Fibroblast of villous mesenchyme (primary cell): Measurements from ENCODE around the gene TAF11L10. TPM values are rescaled to one million over a fixed set of nuclear protein-coding genes. Genes with fewer than 3 reads are reported as not detected.
"Not testable (repeated sequence)": the region's sequence is repeated elsewhere in the genome, so short reads cannot be mapped to it uniquely, and the experiment has no call there.

Experiments
- DNase-seq: peaks from one replicate; pipeline ENCODE4 v3.0.0-alpha.2; 2010; ENCODE audit warnings: low read depth
- H3K4me3 ChIP-seq: 2 replicates; pipeline ENCODE4 v1.5.1; 2011; ENCODE audit warnings: low read depth, mild to moderate bottlenecking, low read length
- total RNA-seq: library from RNA; depleted of rRNA; stranded (reverse); fragments of >200 nt; gene quantifications from 2 replicates; pipeline ENCODE4 v1.2.3, GENCODE V29; 2012
- TF ChIP-seq, protein P1 (sequence below): IDR thresholded peaks from 2 replicates; pipeline ENCODE4 v1.5.1; 2012; ENCODE audit warnings: low read depth, mild to moderate bottlenecking, low read length; ENCODE audit not compliant: insufficient read depth

The TAF11L10 gene
- total RNA-seq, result not detected in 2 replicates

DNA sequence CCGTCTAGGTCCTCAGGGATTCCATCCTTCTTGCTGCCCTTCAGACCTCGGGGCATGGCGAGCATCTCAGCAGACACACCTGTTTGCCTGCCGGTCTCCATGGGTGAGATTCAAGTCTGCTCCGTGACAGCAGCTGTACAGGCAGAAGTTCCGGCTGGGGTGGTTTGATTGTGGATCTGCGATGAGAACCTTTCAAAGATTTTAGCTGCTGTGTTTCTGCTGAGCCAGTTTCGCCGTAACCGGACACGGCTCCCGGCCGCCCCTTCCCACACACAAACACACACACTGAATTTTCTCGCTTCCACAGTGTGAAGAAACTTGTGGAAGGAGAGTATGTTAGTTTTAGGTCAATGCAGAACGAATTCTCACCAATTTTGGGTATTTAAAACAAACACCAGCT, at the start of gene TAF11L10:
TAF11L10 (minus strand) TSS at position 101 of the 400 bp plus-strand sequence.
- H3K4me3 ChIP-seq, DNase-seq: not testable (repeated sequence)

DNA sequence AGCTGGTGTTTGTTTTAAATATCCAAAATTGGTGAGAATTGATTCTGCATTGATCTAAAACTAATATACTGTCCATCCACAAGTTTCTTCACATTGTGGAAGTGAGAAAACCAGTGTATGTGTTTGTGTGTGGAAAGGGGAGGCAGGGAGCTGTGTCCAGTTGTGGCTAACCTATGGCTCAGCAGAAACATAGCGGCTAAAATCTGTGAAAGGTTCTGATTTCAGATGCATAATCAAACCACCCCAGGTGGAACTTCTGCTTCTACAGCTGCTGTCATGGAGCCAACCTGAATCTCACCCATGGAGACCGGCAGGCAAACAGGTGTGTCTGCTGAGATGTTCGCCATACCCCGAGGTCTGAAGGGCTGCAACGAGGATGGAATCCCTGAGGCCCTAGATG, 36.5 kb upstream of the TAF11L10 start, which contains the start of gene TAF11L14:
TAF11L14 (plus strand) TSS at position 301 of the 400 bp plus-strand sequence.
- H3K4me3 ChIP-seq, result no peak within 1 kb of the TSS
- TF ChIP-seq, protein P1, sequence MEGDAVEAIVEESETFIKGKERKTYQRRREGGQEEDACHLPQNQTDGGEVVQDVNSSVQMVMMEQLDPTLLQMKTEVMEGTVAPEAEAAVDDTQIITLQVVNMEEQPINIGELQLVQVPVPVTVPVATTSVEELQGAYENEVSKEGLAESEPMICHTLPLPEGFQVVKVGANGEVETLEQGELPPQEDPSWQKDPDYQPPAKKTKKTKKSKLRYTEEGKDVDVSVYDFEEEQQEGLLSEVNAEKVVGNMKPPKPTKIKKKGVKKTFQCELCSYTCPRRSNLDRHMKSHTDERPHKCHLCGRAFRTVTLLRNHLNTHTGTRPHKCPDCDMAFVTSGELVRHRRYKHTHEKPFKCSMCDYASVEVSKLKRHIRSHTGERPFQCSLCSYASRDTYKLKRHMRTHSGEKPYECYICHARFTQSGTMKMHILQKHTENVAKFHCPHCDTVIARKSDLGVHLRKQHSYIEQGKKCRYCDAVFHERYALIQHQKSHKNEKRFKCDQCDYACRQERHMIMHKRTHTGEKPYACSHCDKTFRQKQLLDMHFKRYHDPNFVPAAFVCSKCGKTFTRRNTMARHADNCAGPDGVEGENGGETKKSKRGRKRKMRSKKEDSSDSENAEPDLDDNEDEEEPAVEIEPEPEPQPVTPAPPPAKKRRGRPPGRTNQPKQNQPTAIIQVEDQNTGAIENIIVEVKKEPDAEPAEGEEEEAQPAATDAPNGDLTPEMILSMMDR, result no peak
- no peak for DNase-seq

DNA sequence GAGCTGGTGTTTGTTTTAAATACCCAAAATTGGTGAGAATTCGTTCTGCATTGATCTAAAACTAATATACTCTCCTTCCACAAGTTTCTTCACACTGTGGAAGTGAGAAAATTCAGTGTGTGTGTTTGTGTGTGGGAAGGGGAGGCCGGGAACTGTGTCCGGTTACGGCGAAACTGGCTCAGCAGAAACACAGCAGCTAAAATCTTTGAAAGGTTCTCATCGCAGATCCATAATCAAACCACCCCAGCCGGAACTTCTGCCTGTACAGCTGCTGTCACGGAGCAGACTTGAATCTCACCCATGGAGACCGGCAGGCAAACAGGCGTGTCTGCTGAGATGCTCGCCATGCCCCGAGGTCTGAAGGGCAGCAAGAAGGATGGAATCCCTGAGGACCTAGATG, 34.2 kb upstream of the TAF11L10 start, which contains the start of gene TAF11L13:
TAF11L13 (plus strand) TSS at position 301 of the 400 bp plus-strand sequence.
- not testable (repeated sequence) for DNase-seq, H3K4me3 ChIP-seq

DNA sequence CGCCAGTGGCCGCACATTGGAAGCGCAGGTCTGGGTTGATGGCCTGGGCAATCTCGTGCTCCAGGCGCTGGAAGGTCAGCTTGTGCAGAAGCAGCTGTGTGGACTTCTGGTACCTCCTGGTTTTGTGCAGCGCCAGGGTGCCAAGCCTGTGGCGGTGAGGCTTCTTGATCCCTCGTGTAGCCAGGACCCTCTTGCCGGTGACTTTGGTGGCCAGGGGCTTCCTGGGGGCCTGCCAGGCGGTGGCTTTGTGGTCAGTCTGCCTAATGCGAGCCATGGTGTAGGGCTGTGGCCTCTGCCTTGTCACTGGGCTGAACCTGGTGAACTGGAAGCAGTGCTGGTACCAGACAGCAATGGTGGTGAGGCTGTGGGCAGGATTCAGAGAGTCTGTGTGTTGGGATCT, 28.1 kb upstream of the TAF11L10 start:
- H3K4me3 ChIP-seq, result no peak overlapping the region
- DNase-seq, result no peak
- TF ChIP-seq, protein P1, result no peak

- no peak for DNase-seq
- H3K4me3 ChIP-seq, result no peak overlapping the region
- TF ChIP-seq, protein P1, result no peak
Measured at GRCh38 chr5:17620627-17621026, 23.0 kb upstream of the TAF11L10 start.

- H3K4me3 ChIP-seq, result no peak overlapping the region
- no peak for DNase-seq
- TF ChIP-seq, protein P1, result no peak
Measured at GRCh38 chr5:17619354-17619753, 21.7 kb upstream of the TAF11L10 start.

GRCh38 chr5:17614872-17615605, 17.4 kb upstream of the TAF11L10 start:
- no peak overlapping the region for H3K4me3 ChIP-seq
- TF ChIP-seq, protein P1, result no peak
- DNase-seq, result no peak

- not testable (repeated sequence) for H3K4me3 ChIP-seq, DNase-seq
Measured at GRCh38 chr5:17610092-17610491, 12.5 kb upstream of the TAF11L10 start, which contains the start of gene TAF11L12. TSS of gene TAF11L12 (plus strand) at chr5:17610392.

DNA sequence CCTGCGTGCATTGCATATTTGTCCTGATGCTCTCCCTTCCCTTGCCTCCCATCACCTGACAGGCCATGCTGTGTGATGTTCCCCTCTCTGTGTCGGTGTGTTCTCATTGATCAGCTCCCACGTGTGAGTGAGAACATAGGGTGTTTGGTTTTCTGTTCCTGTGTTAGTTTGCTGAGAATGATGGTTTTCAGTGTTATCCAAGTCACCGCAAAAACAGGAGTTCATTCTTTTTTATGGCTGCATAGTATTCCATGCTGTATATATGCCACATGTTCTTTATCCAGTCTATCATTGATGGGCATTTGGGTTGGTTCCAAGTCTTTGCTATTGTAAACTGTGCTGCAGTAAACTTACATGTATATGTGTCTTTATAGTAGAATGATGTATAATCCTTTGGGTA, 9.8 kb upstream of the TAF11L10 start:
- DNase-seq, H3K4me3 ChIP-seq: not testable (repeated sequence)
